Left forelimb (tissue), 1 donor: ENCODE data around the gene SLC4A2.

Source experiments
- DNase-seq: peaks from one replicate; pipeline ENCODE4 v3.0.0-alpha.2; 2018; ENCODE audit warnings: low spot score

The SLC4A2 gene

DNA sequence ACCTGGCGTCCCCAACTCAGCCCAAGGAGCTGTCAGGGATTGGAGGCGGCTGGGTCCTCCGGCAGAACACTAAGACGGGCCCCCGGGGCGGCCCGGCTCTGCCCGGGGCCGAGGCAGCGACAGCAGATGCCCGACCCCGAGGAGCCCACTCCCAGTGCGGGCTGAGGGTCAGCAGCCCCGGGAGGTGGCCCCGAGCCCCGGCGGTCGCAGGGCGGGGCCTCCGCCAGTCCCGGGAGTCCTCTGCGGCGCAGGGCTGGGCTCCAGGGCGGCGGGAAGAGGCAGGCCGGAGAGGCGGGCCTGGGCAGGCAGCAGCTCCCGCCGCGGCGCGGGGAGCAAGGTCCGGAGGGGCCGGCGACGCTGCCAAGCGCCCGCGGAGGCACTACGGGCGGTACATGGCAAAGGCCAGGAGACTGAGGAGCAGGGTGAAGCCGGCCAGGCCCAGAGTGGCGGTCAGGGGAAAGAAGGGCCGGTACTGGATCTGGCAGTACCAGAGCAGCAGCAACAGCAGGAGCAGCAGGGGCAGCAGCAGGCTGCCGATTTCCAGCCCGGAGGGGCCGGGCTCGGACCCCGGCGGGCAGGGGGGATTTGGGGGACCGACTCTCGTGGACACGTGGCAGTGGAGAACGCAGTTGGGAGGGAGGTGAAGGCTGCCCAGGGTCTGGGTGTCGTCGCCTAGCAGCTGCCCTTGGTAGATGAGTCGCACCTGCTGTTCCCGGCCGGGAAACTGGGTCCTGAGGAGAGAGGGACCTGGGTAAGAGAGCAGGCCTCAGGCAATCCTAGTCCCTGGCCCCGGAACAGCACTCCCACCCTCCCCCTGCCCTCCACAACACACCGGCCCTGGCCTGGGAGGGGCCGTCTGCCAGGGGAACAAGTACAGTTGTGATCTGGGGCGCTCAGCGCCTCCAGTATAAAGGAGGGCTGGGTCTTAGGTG lies 22.0 kb downstream of the SLC4A2 start:
- no peak for DNase-seq

- DNase-seq, result no peak
These were observed 23.0 kb downstream of the SLC4A2 start for GRCh38 chr7:151082141-151083070.

GRCh38 chr7:151083071-151083823 lies 23.9 kb downstream of the SLC4A2 start, which contains the start of gene TMUB1:
TMUB1 (minus strand) TSS chr7:151083493; CDS start chr7:151082563, 930 bp downstream.
- DNase-seq, result peak; percentile 86

DNA sequence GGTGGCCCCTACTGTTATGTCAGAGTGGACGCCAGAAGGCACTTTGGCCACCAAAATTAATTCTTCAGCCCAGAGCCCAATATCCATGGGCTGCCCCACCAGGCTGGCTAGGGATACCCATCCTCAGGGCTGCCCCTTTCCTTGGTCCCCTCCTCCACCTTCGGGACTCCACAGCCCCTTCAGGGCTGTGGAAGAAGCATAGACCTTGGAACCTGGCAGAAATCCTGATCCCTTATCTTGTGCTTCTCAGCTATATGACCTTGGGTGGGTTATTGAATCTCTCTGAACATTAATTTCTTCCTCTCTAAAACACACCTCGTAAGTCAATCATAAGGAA lies 24.4 kb downstream of the SLC4A2 start:
- DNase-seq, result no peak

DNA sequence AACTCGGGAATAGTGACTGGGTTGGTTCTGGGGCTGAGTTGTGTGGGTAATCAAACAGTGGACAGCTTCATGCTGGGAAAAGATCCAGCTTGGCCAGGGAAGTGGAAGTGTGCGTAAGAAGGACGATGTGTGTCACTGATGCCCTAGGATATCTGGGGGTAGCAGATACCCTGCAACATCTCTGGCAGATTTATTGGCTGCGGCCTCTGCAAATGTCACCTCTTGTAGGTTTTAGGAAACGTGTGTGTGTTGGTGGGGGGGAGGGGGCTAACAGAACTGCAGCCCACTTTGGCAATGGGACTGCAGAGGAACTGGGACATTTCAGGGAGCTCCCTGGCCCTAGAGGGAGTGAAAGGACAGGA lies 25.9 kb downstream of the SLC4A2 start:
- no peak for DNase-seq

DNA sequence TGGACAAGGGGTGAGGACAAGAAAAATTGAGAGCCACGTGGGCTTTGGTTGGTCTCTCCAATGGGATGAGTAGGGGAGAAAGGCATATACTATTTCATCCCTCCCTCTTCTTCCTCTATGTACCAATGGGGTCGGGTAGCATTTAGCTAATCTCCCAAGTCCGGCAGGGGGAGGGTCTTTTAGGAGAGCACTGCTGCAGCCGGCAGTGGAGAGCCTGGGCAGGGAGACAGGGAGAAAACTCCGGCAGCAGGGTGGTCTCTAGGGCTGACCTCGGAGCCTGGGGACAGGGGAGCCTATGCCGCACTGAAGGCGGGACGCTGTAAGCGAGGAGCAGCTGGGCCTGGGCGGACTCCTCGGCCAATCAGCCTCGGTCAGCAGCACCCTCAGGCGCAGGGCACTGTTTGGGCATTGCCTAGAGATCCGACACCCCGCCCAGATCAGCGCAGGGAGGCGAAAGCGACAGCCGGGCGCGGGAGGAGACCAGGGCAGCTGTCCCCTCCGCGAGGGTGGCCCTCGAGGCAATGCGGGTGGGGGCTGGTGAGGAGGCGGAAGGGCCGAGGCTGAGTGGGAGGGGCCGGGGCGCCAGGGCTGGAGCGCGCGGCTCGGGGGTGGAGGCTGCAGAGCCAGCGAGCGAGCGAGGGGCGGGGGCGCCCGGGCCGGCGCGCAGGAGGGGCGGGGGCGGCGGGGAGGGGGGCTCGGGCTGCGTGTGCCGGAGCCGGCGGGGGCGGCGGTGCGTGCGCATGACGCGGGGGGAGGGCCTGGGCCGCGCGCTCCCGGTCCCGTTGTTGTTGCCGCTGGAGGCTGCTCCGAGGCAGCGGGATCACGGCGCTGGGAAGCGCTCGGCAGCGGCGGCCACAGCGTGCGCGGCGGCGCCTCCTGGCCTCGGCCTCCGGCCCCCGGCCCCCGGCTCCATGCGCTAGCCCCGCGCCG lies 26.6 kb downstream of the SLC4A2 start, which contains the start of gene AGAP3:
Gene AGAP3 (plus strand): TSS at position 785 of the 930 bp plus-strand sequence. CDS start 267 bp downstream, outside the sequence.
- DNase-seq, result peak; percentile 92

DNA sequence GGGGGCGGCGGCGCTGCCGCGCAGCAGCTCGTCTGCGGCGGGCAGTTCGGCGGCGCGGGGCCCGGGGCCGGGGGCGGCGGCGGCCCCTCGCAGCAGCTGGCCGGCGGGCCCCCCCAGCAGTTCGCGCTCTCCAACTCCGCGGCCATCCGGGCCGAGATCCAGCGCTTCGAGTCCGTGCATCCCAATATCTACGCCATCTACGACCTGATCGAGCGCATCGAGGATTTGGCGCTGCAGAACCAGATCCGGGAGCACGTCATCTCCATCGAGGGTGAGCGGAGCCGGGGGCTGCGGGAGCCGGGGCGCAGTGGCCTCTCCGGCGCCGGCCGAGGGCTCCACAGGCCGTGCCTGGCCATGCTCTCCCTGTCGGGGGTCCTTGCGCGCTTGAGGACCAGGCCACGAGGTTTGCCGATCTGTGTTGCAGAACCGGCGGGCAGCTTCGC lies 27.4 kb downstream of the SLC4A2 start:
- DNase-seq, result no peak

- DNase-seq, result no peak
These were observed 28.0 kb downstream of the SLC4A2 start for GRCh38 chr7:151087245-151088018.

- no peak for DNase-seq
These were observed 28.8 kb downstream of the SLC4A2 start for GRCh38 chr7:151088019-151088855.

GRCh38 chr7:151088856-151089699 lies 29.7 kb downstream of the SLC4A2 start:
- DNase-seq, result no peak

DNA sequence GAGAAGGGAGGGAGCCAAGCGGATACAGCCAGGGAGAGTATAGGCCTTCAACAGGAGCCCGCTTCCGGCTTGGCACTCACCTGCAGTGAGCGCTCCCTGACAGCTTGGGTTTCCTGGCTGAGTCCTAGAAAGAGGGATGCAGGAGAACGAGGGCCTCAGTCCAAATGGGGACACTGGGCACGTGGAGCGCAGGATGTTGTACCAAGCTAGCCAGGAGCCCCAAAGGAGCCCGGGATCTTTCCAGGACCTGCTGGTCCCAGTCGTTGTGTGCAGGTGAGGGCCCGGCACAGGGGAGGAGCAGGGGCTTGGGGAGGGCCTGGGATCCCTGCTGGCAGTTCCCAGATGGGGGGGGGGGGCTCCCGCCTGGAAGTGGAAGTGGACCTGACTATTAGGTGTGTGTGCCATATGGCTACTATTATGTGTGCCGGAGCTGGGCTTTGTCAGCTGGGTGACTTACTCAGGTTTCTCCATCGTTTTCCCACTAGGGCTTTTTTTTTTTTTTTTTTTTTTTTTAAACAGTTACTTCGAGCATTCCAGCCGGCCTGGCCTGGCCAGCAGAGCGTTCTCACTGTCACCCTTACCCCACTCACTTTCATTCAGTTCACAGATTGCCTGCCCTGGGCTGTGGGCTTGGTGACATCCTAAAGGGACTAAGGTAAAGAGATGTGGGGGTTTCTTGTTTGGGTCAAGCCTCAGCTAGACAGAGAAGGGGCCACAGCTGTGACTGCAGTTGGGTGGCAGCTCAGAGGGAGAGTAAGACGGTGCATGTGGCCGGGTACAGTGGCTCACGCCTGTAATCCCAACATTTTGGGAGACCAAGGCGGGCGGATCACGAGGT lies 30.7 kb downstream of the SLC4A2 start:
- DNase-seq, result no peak

GRCh38 chr7:151091003-151091402 lies 31.6 kb downstream of the SLC4A2 start:
- DNase-seq, result no peak

DNA sequence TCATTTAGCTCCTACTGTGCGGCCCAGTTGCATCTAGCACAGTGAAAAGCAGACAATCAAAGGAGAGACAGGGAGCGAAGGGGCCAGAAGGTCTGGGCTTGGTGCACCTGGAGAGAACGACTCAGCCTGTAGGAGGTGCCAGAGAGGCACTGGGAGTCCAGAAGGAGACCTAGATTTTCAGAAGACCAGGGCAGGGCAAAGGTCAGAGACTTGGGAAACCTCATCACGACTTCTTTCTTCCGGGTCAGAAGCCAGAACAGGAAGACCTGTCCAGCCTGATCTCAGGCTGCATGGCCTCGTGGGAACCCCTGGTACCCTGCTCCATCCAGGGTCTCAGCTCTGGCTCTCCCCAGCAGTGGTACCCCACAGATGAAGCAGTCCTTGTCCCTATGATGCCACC lies 32.0 kb downstream of the SLC4A2 start:
- DNase-seq, result no peak

DNA sequence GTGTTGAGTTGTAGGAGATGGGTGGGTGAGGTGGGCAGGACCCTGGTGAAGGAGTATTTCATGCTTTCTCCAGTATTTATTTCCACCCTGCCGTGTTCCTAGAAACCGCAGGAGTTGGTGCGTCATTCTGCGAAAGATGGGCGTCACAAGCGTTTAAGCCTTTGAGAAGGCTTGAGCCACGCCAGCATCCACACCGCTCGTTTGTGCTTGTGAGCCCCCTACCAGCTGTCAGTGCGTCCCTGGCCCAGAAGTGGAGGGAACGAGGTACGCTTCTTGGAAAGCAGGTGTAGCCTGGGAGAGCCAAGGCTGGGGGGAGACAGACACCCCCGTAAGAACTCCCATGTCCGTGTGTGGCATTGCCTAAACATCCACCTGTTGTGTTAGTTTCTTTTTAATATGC lies 32.6 kb downstream of the SLC4A2 start:
- no peak for DNase-seq

- no peak for DNase-seq
These were observed 34.4 kb downstream of the SLC4A2 start for GRCh38 chr7:151093748-151094147.

DNA sequence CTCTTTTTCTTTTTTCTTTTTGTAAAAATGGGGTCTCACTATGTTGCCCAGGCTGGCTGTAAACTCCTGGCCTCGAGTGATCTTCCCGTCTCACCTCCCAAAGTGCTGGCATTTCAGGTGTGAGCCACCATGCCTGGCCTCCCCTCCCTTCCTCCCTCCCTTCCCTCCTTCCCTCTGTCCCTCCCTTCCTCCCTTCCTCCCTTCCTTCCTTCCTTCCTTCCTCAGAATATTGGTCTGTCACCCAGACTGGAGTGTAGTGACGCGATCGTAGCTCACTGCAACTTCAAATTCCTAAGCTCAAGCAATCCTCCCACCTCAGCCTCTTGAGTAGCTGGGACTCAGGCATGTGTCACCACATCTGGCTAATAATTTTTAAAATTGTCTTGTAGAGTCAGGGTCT lies 35.3 kb downstream of the SLC4A2 start:
- no peak for DNase-seq

DNA sequence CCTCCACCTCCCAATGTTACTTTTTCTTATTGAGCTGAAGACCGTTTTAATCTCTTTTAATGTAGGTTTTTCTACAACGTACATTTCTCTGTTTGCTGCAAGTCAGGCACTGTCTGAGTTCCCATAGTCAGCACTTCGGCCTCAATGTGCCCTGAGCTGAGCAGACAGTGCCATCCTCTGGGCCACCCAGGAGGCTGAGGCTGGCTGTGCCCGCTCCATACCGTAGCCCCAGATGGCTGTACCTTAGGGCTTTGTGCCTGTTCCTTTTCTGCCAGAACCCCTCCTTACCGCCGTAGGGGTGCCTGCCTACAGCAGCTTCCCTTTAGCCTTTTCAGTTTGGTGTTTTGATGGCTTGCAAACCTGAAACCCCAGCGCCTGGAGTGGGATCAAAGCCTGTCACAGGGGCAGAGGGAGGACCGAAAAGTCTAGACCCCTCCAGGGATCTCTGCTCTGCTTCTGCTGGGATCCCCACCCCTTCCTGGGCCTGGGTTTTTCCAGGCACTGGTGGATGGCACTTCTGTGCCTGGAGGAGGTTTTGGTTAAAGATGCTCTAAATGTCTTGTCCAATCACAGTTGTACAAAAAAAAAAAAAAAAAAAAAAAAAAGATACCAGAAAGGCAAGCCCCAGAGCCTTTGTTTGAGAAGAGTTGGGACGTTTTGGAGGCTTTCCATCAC lies 35.9 kb downstream of the SLC4A2 start:
- DNase-seq, result no peak
